Measurements from ENCODE around the gene ADAMTSL4.

Gene ADAMTSL4

GRCh38 chr1:150548632-150549495 lies at the start of gene ADAMTSL4:
ADAMTSL4 (plus strand) TSS chr1:150549408; CDS start chr1:150552289, 2,881 bp downstream.
- DNase-seq, result peak; percentile 51

- no peak for DNase-seq
Observed at GRCh38 chr1:150505431-150505830, 43.8 kb upstream of the ADAMTSL4 start.

GRCh38 chr1:150507912-150508864 lies 41.0 kb upstream of the ADAMTSL4 start, which contains the start of gene ECM1:
ECM1 (plus strand) TSS chr1:150508109; CDS start chr1:150508210, 101 bp downstream.
- DNase-seq, result no peak

GRCh38 chr1:150508982-150509381 lies 40.2 kb upstream of the ADAMTSL4 start:
- no peak for DNase-seq

GRCh38 chr1:150511551-150511950 lies 37.7 kb upstream of the ADAMTSL4 start:
- peak; percentile 79 for DNase-seq

- DNase-seq, result no peak
Observed at GRCh38 chr1:150511985-150512660, 37.1 kb upstream of the ADAMTSL4 start.

GRCh38 chr1:150512846-150513245 lies 36.4 kb upstream of the ADAMTSL4 start:
- DNase-seq, result no peak

- no peak for DNase-seq
Observed at GRCh38 chr1:150513351-150513791, 35.8 kb upstream of the ADAMTSL4 start.

- DNase-seq, result no peak
Observed at GRCh38 chr1:150514260-150514659, 34.9 kb upstream of the ADAMTSL4 start.

- DNase-seq, result no peak
Observed at GRCh38 chr1:150514913-150515327, 34.3 kb upstream of the ADAMTSL4 start.

GRCh38 chr1:150515328-150516049 lies 33.7 kb upstream of the ADAMTSL4 start, which contains the start of gene FALEC:
FALEC (plus strand) TSS chr1:150515752.
- peak; percentile 97 for DNase-seq

- DNase-seq, result peak; percentile 24
Observed at GRCh38 chr1:150516050-150516591, 33.1 kb upstream of the ADAMTSL4 start.

- DNase-seq, result no peak
Observed at GRCh38 chr1:150516616-150517015, 32.6 kb upstream of the ADAMTSL4 start.

GRCh38 chr1:150521196-150521968 lies 27.8 kb upstream of the ADAMTSL4 start:
- no peak for DNase-seq

- no peak for DNase-seq
Observed at GRCh38 chr1:150525348-150525747, 23.9 kb upstream of the ADAMTSL4 start.

- no peak for DNase-seq
Observed at GRCh38 chr1:150528196-150528595, 21.0 kb upstream of the ADAMTSL4 start.

- no peak for DNase-seq
Observed at GRCh38 chr1:150529017-150529416, 20.2 kb upstream of the ADAMTSL4 start.

GRCh38 chr1:150530491-150531159 lies 18.6 kb upstream of the ADAMTSL4 start:
- no peak for DNase-seq

- DNase-seq, result no peak
Observed at GRCh38 chr1:150532860-150533259, 16.3 kb upstream of the ADAMTSL4 start.

- no peak for DNase-seq
Observed at GRCh38 chr1:150534002-150534401, 15.2 kb upstream of the ADAMTSL4 start.
